ENCODE measurements around the gene NNT.

The NNT gene

DNA sequence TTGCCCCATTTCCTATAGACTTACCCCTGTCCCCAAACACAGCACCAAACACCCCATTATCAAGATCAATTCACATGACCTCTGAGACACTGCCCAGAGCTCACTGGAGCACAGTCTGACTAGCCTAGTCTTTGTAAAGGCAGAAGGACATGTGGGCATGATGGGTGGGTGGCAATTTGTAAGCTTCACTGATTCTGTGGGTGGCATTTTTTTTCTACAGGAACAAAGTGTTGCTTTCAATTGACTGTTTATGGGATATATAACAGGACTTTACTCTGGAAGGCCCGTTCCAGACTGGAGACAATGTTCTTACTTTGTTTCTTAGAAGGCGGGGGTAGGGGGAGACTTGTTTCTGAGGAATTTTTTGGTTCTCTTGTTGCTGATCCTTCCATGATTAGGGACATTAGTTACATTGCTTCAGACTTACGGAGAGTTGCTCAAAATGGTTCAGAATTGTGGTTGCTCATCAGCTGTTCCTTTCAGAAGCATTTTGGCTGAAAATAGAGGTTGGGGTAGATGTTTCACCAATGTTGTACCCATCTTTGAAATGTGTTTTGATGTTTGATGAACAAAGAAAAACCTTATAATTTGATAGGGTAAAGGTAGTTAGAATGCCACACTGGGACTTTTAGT lies 20.2 kb downstream of the NNT start:
- peaks cover 7% of the 10 kb centered on the region; the same call in 1 of the 2 replicates for H3F3A ChIP-seq (ENCODE audit: insufficient read depth)
- H2AFZ ChIP-seq (ENCODE audit: low read depth, low read length, severe bottlenecking): no peak overlapping the region
- no peak overlapping the region for H3K27ac ChIP-seq (ENCODE audit: low read depth, low read length)
- no peak overlapping the region for H3K9ac ChIP-seq (ENCODE audit: low read length)
- no peaks in the 10 kb centered on the region for H3K9me3 ChIP-seq (ENCODE audit: insufficient read depth, low read length)
- no peaks in the 10 kb centered on the region; the same call in 1 of the 2 replicates for H3K79me2 ChIP-seq (ENCODE audit: insufficient read depth, low read length)
- H3K36me3 ChIP-seq (ENCODE audit: low read length): peaks cover 31% of the 10 kb centered on the region; the same call in 1 of the 2 replicates
- no peaks in the 10 kb centered on the region for H4K20me1 ChIP-seq (ENCODE audit: low read depth, low read length)
- no peaks in the 10 kb centered on the region for H3K27me3 ChIP-seq (ENCODE audit: low read length)
- no peaks in the 10 kb centered on the region for H3K9me2 ChIP-seq (replicated peaks; ENCODE audit: insufficient read depth, low read length)
- no peak overlapping the region for H3K4me2 ChIP-seq (ENCODE audit: low read depth, low read length, poor library complexity, severe bottlenecking)
- no peak overlapping the region for H3K4me3 ChIP-seq (ENCODE audit: insufficient read depth, low read length, poor library complexity, severe bottlenecking)
- TF ChIP-seq EZH2phosphoT487 (conservative IDR thresholded peaks at IDR 0.05; ENCODE audit: low read length): no peak
- TF ChIP-seq, protein P1, sequence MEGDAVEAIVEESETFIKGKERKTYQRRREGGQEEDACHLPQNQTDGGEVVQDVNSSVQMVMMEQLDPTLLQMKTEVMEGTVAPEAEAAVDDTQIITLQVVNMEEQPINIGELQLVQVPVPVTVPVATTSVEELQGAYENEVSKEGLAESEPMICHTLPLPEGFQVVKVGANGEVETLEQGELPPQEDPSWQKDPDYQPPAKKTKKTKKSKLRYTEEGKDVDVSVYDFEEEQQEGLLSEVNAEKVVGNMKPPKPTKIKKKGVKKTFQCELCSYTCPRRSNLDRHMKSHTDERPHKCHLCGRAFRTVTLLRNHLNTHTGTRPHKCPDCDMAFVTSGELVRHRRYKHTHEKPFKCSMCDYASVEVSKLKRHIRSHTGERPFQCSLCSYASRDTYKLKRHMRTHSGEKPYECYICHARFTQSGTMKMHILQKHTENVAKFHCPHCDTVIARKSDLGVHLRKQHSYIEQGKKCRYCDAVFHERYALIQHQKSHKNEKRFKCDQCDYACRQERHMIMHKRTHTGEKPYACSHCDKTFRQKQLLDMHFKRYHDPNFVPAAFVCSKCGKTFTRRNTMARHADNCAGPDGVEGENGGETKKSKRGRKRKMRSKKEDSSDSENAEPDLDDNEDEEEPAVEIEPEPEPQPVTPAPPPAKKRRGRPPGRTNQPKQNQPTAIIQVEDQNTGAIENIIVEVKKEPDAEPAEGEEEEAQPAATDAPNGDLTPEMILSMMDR (IDR thresholded peaks at IDR 0.05; ENCODE audit: insufficient read depth, low read length, poor library complexity, severe bottlenecking): no peak

DNA sequence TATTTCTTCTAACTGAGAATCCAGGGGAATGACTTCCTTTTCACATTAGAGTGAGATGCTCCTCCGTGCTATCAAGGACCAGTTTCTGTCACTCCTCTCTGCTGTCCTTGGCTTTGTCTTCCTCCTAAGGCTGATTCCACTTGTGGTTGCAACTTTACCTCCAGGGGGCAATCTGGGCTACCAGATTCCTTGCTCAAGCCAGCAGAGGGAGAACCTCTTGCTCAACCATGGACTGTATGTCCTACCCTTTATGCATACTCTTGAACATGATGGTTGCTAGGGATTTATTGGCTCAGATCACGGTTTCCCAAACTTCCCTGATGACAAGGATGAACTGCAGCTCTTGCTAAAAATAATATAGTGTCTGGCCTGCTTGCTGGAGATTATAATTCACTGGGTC lies 24.0 kb downstream of the NNT start:
- H4K20me1 ChIP-seq (ENCODE audit: low read depth, low read length): no peaks in the 10 kb centered on the region
- H3K9ac ChIP-seq (ENCODE audit: low read length): no peak overlapping the region
- H3K4me3 ChIP-seq (ENCODE audit: insufficient read depth, low read length, poor library complexity, severe bottlenecking): no peak overlapping the region
- H2AFZ ChIP-seq (ENCODE audit: low read depth, low read length, severe bottlenecking): no peak overlapping the region
- H3F3A ChIP-seq (ENCODE audit: insufficient read depth): peaks cover 20% of the 10 kb centered on the region; the same call in 1 of the 2 replicates
- H3K27ac ChIP-seq (ENCODE audit: low read depth, low read length): no peak overlapping the region
- TF ChIP-seq, protein P1 (IDR thresholded peaks at IDR 0.05; ENCODE audit: insufficient read depth, low read length, poor library complexity, severe bottlenecking): no peak
- TF ChIP-seq EZH2phosphoT487 (conservative IDR thresholded peaks at IDR 0.05; ENCODE audit: low read length): no peak
- H3K4me2 ChIP-seq (ENCODE audit: low read depth, low read length, poor library complexity, severe bottlenecking): no peak overlapping the region
- H3K79me2 ChIP-seq (ENCODE audit: insufficient read depth, low read length): 0 out of 2 replicates have a peak, but pooled peaks cover 1% of the 10 kb centered on the region
- peaks cover 20% of the 10 kb centered on the region; the same call in 1 of the 2 replicates for H3K36me3 ChIP-seq (ENCODE audit: low read length)
- no peaks in the 10 kb centered on the region for H3K27me3 ChIP-seq (ENCODE audit: low read length)
- H3K9me2 ChIP-seq (replicated peaks; ENCODE audit: insufficient read depth, low read length): no peaks in the 10 kb centered on the region
- H3K9me3 ChIP-seq (ENCODE audit: insufficient read depth, low read length): no peaks in the 10 kb centered on the region

DNA sequence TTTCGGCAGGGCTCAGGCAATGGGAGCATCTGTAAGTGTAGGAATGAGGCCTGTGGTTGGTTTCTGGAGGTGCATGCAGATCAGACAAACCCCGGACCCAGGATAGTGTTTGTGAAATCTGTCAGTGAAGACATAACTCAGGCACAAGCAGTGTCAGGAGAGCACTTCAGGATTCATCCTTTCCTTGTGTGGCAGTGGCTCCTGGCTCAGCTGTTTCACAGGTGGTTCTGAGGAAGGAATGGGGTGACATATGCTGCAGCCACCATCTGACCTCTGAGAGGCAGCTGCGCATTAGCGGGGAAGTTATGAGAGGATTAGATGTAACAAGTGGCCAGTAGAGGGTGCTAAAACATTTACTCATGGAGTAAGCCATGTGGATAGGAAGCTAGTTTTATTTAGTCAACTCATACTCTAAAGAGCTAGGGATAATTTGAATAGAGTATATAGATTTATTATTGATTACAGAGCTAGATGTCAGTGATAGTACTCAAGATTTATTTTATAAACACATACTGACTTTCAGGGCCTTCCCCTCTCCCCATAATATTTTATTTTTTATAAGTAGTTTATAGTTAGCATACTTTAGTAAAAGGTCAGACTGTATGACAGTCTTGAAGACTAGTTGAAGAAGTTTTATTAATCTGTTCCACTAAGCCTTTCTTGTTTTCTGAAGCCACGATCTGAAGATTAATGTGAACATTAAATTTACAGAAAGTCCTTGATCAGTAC lies 28.4 kb downstream of the NNT start:
- Histone ChIP-seq H4K20me1 (ENCODE audit: low read depth, low read length) (no peaks in the 10 kb centered on the region), H3K27me3 (ENCODE audit: low read length) (no peaks in the 10 kb centered on the region), H3K9me3 (ENCODE audit: insufficient read depth, low read length) (no peaks in the 10 kb centered on the region), H3K4me3 (ENCODE audit: insufficient read depth, low read length, poor library complexity, severe bottlenecking) (no peak overlapping the region), H3K9ac (ENCODE audit: low read length) (no peak overlapping the region), H3F3A (ENCODE audit: insufficient read depth) (peaks cover 16% of the 10 kb centered on the region; the same call in 1 of the 2 replicates), H3K4me2 (ENCODE audit: low read depth, low read length, poor library complexity, severe bottlenecking) (no peak overlapping the region), H3K36me3 (ENCODE audit: low read length) (peaks cover 27% of the 10 kb centered on the region; the same call in 1 of the 2 replicates), H3K27ac (ENCODE audit: low read depth, low read length) (no peak overlapping the region), H3K79me2 (ENCODE audit: insufficient read depth, low read length) (peaks cover 21% of the 10 kb centered on the region), H2AFZ (ENCODE audit: low read depth, low read length, severe bottlenecking) (no peak overlapping the region), H3K9me2 (replicated peaks; ENCODE audit: insufficient read depth, low read length) (no peaks in the 10 kb centered on the region)
- TF ChIP-seq, protein P1 (IDR thresholded peaks at IDR 0.05; ENCODE audit: insufficient read depth, low read length, poor library complexity, severe bottlenecking): peak; percentile 53
- no peak for TF ChIP-seq EZH2phosphoT487 (conservative IDR thresholded peaks at IDR 0.05; ENCODE audit: low read length)

Data from SU-DHL-6 (cell line).